Rectal smooth muscle tissue (tissue), 1 donor: ENCODE results near the gene HBEGF.

ENCODE experiments used
- H3K27ac ChIP-seq: one replicate; pipeline ENCODE4 v1.7.0; 2013; ENCODE audit warnings: low read depth, low read length, inconsistent platforms
- H3K27me3 ChIP-seq: one replicate; pipeline ENCODE4 v1.7.0; 2013; ENCODE audit warnings: low read length; ENCODE audit not compliant: control insufficient read depth, insufficient read depth
- H3K36me3 ChIP-seq: one replicate; pipeline ENCODE4 v1.7.0; 2013; ENCODE audit warnings: low read length; ENCODE audit not compliant: control insufficient read depth, insufficient read depth
- H3K4me1 ChIP-seq: one replicate; pipeline ENCODE4 v1.7.0; 2013; ENCODE audit warnings: low read length; ENCODE audit not compliant: control insufficient read depth, insufficient read depth
- H3K4me3 ChIP-seq: one replicate; pipeline ENCODE4 v1.7.0; 2013; ENCODE audit warnings: low read length
- H3K9ac ChIP-seq: one replicate; pipeline ENCODE4 v1.7.0; 2013; ENCODE audit warnings: low read length

Gene HBEGF

DNA sequence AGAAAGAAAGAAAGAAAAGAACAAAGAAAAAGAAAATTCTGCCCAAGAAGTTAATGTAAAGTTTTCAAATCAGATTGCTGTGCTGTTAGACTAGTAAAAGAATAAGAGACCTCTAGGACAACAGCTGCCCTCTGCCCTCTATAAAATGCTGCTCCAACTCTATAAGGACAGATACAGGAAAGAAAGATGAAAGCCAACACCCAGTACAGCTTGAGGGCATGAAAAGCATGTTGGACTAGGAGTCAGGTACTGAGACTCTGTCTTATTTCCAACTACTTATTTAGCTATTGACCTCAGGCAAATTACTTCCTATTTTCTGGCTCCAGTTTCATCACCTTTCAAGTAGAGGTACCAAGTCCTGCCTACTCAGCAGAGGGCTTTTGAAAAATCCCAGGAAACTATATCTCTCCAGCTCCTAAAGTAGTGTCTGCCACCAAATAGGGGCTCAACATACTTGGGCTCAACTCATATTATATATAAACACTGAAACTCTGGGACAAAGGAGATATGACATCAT lies 5.7 kb downstream of the HBEGF start:
- Histone ChIP-seq H3K4me1 (peaks cover 46% of the 10 kb centered on the region), H3K27ac (peak overlapping the region; percentile 55), H3K27me3 (no peaks in the 10 kb centered on the region), H3K4me3 (no peak overlapping the region), H3K36me3 (no peaks in the 10 kb centered on the region), H3K9ac (no peak overlapping the region)

DNA sequence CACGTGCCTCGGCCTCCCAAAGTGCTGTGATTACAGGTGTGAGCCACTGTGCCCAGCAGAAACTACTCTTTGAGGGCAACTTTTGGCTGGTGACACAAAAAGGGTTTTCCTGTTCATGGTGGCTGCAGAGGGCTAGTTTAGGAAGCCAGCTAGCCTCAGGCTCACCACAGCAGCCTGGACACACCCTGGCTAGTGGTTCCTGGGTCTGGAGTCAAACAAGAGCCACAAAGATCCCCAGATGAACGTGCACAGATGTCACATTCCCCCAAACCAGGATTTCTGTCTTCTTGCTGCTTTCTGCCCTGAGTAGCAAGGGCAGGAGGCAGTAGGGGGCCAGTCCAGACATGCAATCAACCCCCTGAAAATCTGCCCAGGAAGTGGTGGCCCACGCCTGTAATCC lies 6.8 kb downstream of the HBEGF start:
- no peak overlapping the region for H3K4me3 ChIP-seq
- peaks cover under 1% of the 10 kb centered on the region for H3K36me3 ChIP-seq
- peaks cover 41% of the 10 kb centered on the region for H3K4me1 ChIP-seq
- no peaks in the 10 kb centered on the region for H3K27me3 ChIP-seq
- H3K9ac ChIP-seq = no peak overlapping the region
- H3K27ac ChIP-seq = no peak overlapping the region

DNA sequence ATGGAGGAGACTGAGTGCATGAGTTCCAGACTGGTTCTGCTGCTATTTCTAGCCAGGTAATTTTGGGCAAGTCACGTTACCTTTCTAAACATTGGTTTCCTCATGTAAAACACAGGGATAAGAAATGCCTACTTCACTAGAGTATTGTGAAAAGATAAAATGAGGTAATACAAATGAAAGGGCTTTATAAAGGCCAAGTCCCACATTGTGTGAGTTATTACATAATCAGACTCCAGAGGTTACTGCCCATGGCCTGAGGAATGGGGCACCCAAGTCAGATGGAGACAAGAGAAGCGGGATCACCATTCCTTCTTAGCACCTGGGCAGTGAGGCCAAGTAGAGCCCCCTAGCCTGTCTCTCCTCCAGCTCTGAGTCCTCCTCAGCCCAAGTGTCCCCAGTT lies 7.5 kb downstream of the HBEGF start:
- H3K27ac ChIP-seq = peak overlapping the region; percentile 43
- no peak overlapping the region for H3K4me3 ChIP-seq
- H3K36me3 ChIP-seq = peaks cover 5% of the 10 kb centered on the region
- no peaks in the 10 kb centered on the region for H3K27me3 ChIP-seq
- H3K9ac ChIP-seq = no peak overlapping the region
- peaks cover 37% of the 10 kb centered on the region for H3K4me1 ChIP-seq

DNA sequence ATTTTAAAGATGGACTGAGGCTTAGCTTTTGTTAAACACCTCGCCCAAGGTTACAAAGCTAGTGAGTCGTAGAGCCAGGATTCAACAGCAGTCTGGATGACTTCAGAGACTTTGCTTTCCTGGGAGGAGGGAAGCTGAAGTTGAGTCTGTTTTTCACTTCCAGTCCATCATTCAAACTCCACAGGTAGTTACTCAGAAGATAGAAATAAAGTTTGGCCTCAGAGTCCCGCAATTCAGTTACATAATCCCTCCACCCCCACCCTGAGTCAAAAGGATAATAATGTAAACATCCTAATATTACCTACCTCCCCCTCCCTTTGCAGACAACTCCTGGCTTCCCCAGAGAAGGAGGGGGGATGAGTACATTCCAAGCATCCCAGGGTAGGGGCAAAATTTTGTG lies 8.1 kb downstream of the HBEGF start:
- Histone ChIP-seq H3K4me3 (no peak overlapping the region), H3K27ac (peak overlapping the region; percentile 43), H3K36me3 (peaks cover 7% of the 10 kb centered on the region), H3K9ac (no peak overlapping the region), H3K27me3 (no peaks in the 10 kb centered on the region), H3K4me1 (peaks cover 37% of the 10 kb centered on the region)

DNA sequence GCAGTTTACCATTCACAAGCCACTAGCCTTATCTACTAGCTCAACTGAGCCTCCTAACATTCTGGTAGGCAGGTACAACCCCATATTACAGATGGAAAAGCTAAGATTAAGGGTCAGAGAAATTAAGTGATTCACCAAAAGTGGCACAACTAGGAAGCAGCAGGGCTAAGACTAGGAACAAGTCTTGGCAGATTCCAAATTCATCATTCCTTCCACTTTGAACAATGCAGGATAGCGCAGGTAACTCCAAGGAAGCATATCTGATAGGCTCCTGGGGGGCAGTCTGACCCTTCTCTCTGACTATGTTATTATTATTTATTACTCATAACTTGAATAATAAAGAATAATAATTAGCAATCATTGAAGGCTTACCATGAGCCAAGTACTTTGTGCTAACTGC lies 8.5 kb downstream of the HBEGF start:
- Histone ChIP-seq H3K4me1 (peaks cover 37% of the 10 kb centered on the region), H3K36me3 (peaks cover 11% of the 10 kb centered on the region), H3K27ac (peak overlapping the region; percentile 71), H3K4me3 (no peak overlapping the region), H3K9ac (no peak overlapping the region), H3K27me3 (no peaks in the 10 kb centered on the region)

DNA sequence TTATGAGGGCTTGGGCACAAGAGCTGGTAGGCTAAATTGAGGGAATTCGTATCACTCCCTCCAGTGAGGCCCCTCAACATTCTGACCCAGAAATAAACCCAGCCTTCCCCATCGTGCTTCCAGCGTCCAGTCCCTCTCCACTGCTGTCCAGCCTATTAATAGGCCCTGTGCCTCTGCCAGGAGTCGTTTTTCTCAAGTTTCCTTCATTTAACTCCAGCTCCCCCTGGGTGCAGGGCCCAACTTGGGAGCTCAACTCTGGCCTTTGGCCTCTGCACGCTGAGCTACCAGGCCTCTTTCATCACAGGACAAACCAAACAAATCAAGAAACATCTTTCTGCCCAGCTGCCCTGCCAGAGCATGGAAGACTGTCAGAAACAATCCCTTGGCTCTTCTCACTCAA lies 10.0 kb downstream of the HBEGF start:
- no peak overlapping the region for H3K9ac ChIP-seq
- no peak overlapping the region for H3K4me3 ChIP-seq
- peaks cover 12% of the 10 kb centered on the region for H3K36me3 ChIP-seq
- H3K27me3 ChIP-seq = no peaks in the 10 kb centered on the region
- H3K27ac ChIP-seq = peak overlapping the region; percentile 45
- peaks cover 25% of the 10 kb centered on the region for H3K4me1 ChIP-seq

DNA sequence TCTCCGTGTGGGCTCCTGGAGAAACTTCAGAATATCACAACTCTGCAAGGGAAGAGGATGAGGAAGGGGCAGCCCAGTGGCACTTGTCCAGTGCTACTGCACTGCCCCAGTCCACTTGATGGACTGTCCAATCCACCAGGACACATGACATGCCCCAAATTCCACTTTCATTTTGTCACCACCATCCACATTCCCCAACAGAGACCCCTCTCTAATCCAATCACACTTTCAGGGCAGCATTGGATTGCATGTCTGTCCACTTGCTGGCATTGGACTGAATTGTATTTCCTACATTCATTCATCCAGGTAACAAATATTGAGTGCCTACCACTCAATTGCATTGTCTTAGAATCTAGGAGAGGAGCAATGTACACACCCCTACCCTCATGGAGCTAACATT lies 14.8 kb downstream of the HBEGF start:
- Histone ChIP-seq H3K27me3 (no peaks in the 10 kb centered on the region), H3K27ac (no peak overlapping the region), H3K4me3 (no peak overlapping the region), H3K4me1 (peaks cover 8% of the 10 kb centered on the region), H3K9ac (no peak overlapping the region), H3K36me3 (peaks cover 12% of the 10 kb centered on the region)

DNA sequence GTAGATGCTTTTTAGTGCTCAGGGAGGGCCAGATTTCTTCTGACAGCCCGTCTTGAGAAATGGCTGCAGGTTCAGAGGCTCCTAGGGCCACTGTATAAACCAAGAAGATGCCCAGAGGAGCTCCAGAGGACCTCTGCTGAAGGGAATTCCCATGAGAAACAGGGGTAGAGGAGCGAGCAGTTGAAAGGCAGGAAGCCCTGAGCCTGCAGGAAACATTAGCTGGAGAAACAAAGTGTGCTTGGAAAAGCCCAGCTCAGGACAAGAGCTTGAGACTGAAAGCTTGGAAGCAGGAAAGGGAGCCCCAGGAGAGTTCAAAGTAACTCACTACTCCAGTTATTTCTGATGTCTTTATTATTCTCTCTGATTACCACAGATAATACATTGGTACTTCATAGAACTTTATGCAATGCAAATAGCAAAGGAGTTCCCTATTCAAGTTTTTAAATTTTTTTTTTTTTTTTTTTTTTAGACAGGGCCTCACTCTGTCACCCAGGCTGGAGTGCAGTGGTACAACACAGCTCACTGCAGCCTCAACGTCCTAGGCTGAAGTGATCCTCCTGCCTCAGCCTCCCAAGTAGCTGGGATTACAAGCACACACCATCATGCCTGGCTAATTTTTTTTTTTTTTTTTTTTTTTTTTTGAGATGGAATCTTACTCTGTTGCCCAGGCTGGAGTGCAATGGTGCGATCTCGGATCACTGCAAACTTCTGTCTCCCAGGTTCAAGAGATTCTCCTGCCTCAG lies 16.5 kb downstream of the HBEGF start:
- H3K4me3 ChIP-seq = no peak overlapping the region
- H3K27me3 ChIP-seq = no peaks in the 10 kb centered on the region
- H3K27ac ChIP-seq = no peak overlapping the region

DNA sequence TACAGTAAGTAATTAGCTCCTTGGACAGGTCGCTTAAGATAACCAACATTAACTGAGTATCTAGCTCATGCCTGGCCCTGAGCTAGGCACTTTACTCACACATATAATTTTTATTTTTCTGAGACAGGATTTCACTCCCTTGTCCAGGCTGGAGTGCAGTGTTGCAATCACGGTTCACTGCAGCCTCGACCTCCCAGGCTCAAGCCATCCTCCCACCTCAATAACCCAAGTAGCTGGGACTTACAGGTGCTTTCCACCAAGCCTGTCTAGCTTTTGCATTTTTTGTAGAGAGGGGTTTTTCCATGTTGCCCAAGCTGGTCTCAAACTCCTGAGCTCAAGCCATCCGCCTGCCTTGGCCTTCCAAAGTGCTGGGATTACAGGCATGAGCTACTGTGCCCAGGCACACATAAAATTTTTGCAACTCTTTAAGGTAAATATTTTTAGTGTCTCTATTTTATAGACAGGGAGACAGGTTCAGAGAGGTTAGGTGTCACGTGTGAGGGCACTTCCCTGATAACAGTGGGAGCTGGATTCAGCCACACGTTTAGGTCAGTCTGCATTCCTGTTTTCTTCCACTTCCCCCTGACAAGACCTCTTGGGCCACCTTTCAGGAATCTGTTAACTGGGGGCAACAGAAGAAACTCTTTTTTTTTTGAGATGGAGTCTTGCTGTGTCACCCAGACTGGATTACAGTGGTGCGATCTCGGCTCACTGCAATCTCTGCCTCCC lies 18.2 kb downstream of the HBEGF start:
- Histone ChIP-seq H3K27ac (no peak overlapping the region), H3K27me3 (no peaks in the 10 kb centered on the region)

More for the DNA sequence above, 16.5 kb downstream of the HBEGF start:
- H3K4me1 ChIP-seq = peaks cover 4% of the 10 kb centered on the region
- no peak overlapping the region for H3K9ac ChIP-seq
- H3K36me3 ChIP-seq = peaks cover 12% of the 10 kb centered on the region

DNA sequence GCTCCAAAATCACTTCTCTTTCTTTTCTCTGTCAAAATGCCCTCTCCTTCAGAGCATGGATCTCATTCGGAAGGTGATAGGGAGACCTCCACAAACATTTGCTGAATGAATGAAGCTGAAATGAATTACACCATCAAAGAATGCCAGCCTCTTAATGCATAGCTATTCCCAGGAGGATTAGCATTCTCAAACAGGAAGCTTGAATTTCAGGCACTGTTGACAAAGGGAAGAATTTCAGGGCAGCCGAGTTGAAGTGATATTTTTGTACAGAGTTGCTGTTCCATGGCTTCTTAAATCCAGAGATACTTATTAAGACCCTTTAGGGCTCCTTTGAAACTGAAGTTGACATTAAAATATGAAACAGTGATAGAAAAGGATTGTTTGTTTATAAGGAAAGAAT lies 18.8 kb downstream of the HBEGF start:
- peaks cover 16% of the 10 kb centered on the region for H3K4me1 ChIP-seq
- no peaks in the 10 kb centered on the region for H3K36me3 ChIP-seq
- no peak overlapping the region for H3K9ac ChIP-seq
- H3K4me3 ChIP-seq = no peak overlapping the region
- H3K27ac ChIP-seq = no peak overlapping the region
- H3K27me3 ChIP-seq = no peaks in the 10 kb centered on the region

More for the DNA sequence above, 18.2 kb downstream of the HBEGF start:
- H3K4me3 ChIP-seq = no peak overlapping the region
- H3K36me3 ChIP-seq = peaks cover 4% of the 10 kb centered on the region
- peaks cover 13% of the 10 kb centered on the region for H3K4me1 ChIP-seq
- no peak overlapping the region for H3K9ac ChIP-seq

DNA sequence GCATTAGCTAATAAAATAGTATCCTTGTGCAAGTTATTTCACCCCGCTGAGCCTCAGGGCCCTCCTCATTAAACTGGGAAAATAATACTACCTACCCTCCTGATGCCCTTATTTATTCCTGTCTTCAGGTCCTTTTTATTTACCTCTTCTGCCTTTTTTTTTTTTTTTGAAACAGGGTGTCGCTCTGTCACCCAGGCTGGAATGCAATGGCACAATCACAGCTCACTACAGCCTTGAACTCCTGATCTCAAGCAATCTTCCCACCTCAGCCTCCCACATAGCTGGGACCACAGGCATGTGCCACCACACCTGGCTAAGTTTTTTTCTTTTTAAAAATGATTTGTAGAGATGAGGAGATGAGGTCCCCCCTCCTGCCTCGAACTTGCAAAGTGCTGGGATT lies 20.9 kb downstream of the HBEGF start:
- no peak overlapping the region for H3K4me3 ChIP-seq
- H3K9ac ChIP-seq = no peak overlapping the region
- no peaks in the 10 kb centered on the region for H3K27me3 ChIP-seq
- peaks cover 16% of the 10 kb centered on the region for H3K4me1 ChIP-seq
- no peaks in the 10 kb centered on the region for H3K36me3 ChIP-seq
- H3K27ac ChIP-seq = no peak overlapping the region

DNA sequence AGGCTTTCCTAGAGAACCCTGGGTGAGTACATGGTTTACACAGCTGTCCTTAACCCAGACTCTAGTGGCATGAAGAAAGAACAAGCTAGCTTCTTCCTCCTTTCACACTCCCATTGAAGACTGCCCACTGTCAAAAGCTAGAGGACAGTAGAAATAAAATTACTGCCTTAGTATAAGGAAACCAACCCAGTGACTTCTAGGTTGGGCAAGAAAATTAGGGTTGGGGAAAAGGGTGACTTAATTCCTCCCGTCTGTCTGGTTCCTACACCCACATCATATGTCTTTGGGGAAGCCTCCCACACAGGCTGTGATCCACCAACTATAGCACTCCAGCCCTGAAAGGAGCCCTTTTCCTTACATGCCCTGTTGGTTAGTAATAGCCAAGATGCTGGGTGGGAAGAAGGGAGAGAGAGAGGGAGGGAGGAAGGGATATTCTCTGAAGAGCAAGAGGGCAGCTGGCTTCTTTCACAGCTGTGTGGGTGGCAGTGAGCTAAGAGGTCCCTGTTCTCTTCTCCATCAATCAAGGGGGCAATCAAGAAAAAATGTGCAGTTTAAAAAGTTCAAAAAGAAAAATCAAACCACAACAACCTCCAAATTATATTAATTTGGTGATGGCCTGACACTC lies 21.7 kb downstream of the HBEGF start:
- peaks cover 16% of the 10 kb centered on the region for H3K4me1 ChIP-seq
- no peak overlapping the region for H3K4me3 ChIP-seq
- H3K27me3 ChIP-seq = no peaks in the 10 kb centered on the region
- H3K9ac ChIP-seq = no peak overlapping the region
- H3K27ac ChIP-seq = no peak overlapping the region
- no peaks in the 10 kb centered on the region for H3K36me3 ChIP-seq
